ENCODE measurements around the gene RUBCNL. TPM values are rescaled to one million over a fixed set of nuclear protein-coding genes. Genes with fewer than 3 reads are reported as not detected.

RUBCNL gene
- total RNA-seq, 1 donor from 2014 or later = 2.8 TPM

GRCh38 chr13:46311217-46311616 is 75.8 kb downstream of the RUBCNL start:
- Mint-ChIP-seq H3K9me3 (peaks cover 25% of the 10 kb centered on the region), H3K4me3 (no peak overlapping the region), H3K27ac (no peak overlapping the region), H3K27me3 (ENCODE audit: insufficient read depth) (no peaks in the 10 kb centered on the region), H3K4me1 (ENCODE audit: low read depth) (peaks cover 25% of the 10 kb centered on the region), H3K36me3 (ENCODE audit: low read depth) (peaks cover 31% of the 10 kb centered on the region)
- intact Hi-C loops (cut with micrococcal nuclease) = no loop called here
- DNase-seq (ENCODE audit: low spot score) = no peak

DNA sequence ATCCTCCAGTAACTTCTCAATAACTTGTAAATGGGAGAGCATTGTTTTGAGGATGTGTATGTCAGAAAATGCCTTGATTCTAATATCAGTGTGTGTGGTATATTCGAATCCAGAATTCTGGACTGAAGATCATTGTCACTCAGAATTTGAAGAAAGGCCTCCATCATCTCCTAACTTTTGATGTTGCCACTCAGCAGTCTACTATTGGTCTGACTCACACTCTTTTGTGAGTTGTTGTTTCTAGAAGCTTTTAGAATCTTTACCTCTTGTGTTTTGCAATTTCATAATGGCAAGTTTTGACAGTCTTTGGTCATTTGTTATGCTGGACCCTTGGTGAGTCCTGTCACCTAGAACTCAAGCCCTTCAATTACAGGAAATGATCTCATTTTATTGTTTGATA is 77.0 kb downstream of the RUBCNL start:
- no peak for DNase-seq (ENCODE audit: low spot score)
- H3K4me1 Mint-ChIP-seq (ENCODE audit: low read depth) = peaks cover 20% of the 10 kb centered on the region
- H3K36me3 Mint-ChIP-seq (ENCODE audit: low read depth) = peaks cover 26% of the 10 kb centered on the region
- intact Hi-C loops (cut with micrococcal nuclease) = no loop called here
- H3K9me3 Mint-ChIP-seq = peaks cover 25% of the 10 kb centered on the region
- no peak overlapping the region for H3K27ac Mint-ChIP-seq
- H3K4me3 Mint-ChIP-seq = no peak overlapping the region
- H3K27me3 Mint-ChIP-seq (ENCODE audit: insufficient read depth) = no peaks in the 10 kb centered on the region

GRCh38 chr13:46307554-46307953 is 79.5 kb downstream of the RUBCNL start:
- Mint-ChIP-seq H3K27me3 (ENCODE audit: insufficient read depth) (peaks cover 3% of the 10 kb centered on the region), H3K9me3 (peaks cover 20% of the 10 kb centered on the region), H3K27ac (no peak overlapping the region), H3K4me1 (ENCODE audit: low read depth) (peaks cover 23% of the 10 kb centered on the region), H3K36me3 (ENCODE audit: low read depth) (peaks cover 16% of the 10 kb centered on the region), H3K4me3 (no peak overlapping the region)
- DNase-seq (ENCODE audit: low spot score) = no peak
- intact Hi-C loops (cut with micrococcal nuclease) = no loop called here

DNA sequence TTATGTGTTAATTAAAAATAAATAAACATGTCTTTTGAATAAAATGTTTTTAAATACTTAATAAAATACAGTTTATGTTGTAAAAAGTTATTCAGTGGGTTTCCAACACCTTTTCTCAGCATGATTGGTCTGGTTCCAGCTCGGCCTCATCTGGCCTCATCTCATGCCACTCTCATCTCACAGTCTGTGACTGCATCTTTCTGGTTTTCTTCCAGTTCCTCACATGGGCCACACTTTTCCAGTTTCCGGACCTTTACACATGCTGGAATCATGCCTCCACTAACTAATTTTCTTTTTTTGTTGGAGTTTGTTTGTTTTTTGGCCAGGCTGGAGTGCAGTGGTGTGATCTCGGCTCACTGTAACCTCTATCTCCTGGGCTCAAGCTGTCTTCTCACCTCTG is 82.5 kb downstream of the RUBCNL start:
- H3K4me1 Mint-ChIP-seq (ENCODE audit: low read depth) = peaks cover 14% of the 10 kb centered on the region
- peaks cover 29% of the 10 kb centered on the region for H3K9me3 Mint-ChIP-seq
- no peak overlapping the region for H3K27ac Mint-ChIP-seq
- H3K27me3 Mint-ChIP-seq (ENCODE audit: insufficient read depth) = peaks cover 3% of the 10 kb centered on the region
- no peak for DNase-seq (ENCODE audit: low spot score)
- intact Hi-C loops (cut with micrococcal nuclease) = loop anchor here (1.0 kb wide), 1 partner anchor 9 kb away; no protein-coding TSS in a partner anchor
- peaks cover 8% of the 10 kb centered on the region for H3K36me3 Mint-ChIP-seq (ENCODE audit: low read depth)
- no peak overlapping the region for H3K4me3 Mint-ChIP-seq

DNA sequence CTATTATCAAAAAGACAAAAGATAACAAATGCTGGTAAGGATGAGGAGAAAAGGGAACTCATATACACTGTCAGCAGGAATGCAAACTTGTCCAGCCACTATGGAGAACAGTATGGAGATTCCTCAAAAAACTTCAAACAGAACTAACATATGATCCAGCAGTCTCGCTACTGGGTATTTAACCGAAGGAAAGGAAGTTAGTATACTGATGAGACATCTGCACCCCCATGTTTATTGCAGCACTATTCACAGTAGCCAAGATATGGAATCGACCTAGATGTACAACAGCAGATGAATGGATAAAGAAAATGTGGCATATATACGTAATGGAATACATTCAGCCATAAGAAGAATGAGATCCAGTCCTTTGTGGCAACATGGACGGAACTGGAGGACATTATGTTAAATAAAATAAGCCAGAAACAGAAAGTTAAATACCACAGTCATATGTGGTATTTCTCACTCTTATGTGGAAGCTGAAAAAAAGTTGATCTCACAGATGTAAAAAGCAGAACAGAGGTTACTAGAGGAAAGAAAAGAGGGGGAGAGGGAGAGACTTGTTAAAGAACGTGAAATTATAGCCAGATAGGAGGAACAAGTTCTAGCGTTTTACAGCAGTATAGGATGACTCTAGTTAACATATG is 83.2 kb downstream of the RUBCNL start:
- Mint-ChIP-seq H3K4me1 (ENCODE audit: low read depth) (peaks cover 14% of the 10 kb centered on the region), H3K27me3 (ENCODE audit: insufficient read depth) (peaks cover 3% of the 10 kb centered on the region), H3K36me3 (ENCODE audit: low read depth) (peaks cover 12% of the 10 kb centered on the region), H3K27ac (peak overlapping the region; percentile 2), H3K4me3 (peak overlapping the region; percentile 3), H3K9me3 (peaks cover 32% of the 10 kb centered on the region)
- DNase-seq (ENCODE audit: low spot score) = no peak
- intact Hi-C loops (cut with micrococcal nuclease) = loop anchor here (1.0 kb wide), 1 partner anchor 9 kb away; no protein-coding TSS in a partner anchor

GRCh38 chr13:46297361-46297811 is 89.7 kb downstream of the RUBCNL start:
- Mint-ChIP-seq H3K4me3 (no peak overlapping the region), H3K27ac (no peak overlapping the region), H3K36me3 (ENCODE audit: low read depth) (peaks cover 8% of the 10 kb centered on the region), H3K27me3 (ENCODE audit: insufficient read depth) (no peaks in the 10 kb centered on the region), H3K4me1 (ENCODE audit: low read depth) (peaks cover 37% of the 10 kb centered on the region), H3K9me3 (peaks cover 29% of the 10 kb centered on the region)
- intact Hi-C loops (cut with micrococcal nuclease) = loop anchor here (2.0 kb wide), 1 partner anchor 57 kb away; no protein-coding TSS in a partner anchor
- no peak for DNase-seq (ENCODE audit: low spot score)

DNA sequence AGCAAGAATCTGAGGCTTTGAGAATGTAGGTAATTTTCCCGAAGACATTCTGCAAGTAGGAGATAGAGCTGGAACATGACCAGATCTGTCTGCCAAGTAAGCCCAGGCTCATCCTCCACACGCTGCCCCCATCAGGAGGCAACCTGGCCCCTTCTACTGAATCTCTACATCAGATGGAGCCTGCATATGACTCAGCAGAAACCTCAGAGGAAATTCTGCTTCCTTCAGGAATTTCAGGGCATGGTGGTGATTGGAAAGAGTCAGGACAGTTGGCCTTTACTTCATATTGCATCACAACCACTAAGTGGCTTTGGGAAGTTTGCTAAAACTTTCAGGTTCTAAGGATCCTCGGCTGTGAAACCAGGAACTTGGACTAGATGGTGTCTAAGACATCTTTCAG is 90.1 kb downstream of the RUBCNL start:
- Mint-ChIP-seq H3K4me1 (ENCODE audit: low read depth) (peaks cover 37% of the 10 kb centered on the region), H3K4me3 (peak overlapping the region; percentile 17), H3K27ac (peak overlapping the region; percentile 95), H3K9me3 (peaks cover 25% of the 10 kb centered on the region), H3K27me3 (ENCODE audit: insufficient read depth) (no peaks in the 10 kb centered on the region), H3K36me3 (ENCODE audit: low read depth) (peaks cover 6% of the 10 kb centered on the region)
- DNase-seq (ENCODE audit: low spot score) = no peak
- intact Hi-C loops (cut with micrococcal nuclease) = loop anchor here (1.0 to 2.0 kb wide), 2 partner anchors 24 to 58 kb away; no protein-coding TSS in a partner anchor

- H3K27ac Mint-ChIP-seq = peak overlapping the region; percentile 95
- H3K4me3 Mint-ChIP-seq = peak overlapping the region; percentile 66
- peaks cover 22% of the 10 kb centered on the region for H3K9me3 Mint-ChIP-seq
- H3K4me1 Mint-ChIP-seq (ENCODE audit: low read depth) = peaks cover 42% of the 10 kb centered on the region
- peaks cover 5% of the 10 kb centered on the region for H3K36me3 Mint-ChIP-seq (ENCODE audit: low read depth)
- no peak for DNase-seq (ENCODE audit: low spot score)
- no peaks in the 10 kb centered on the region for H3K27me3 Mint-ChIP-seq (ENCODE audit: insufficient read depth)
- intact Hi-C loops (cut with micrococcal nuclease) = loop anchor here (1.0 to 2.0 kb wide), 2 partner anchors 25 to 59 kb away; no protein-coding TSS in a partner anchor
Measured at GRCh38 chr13:46296115-46296822, 90.8 kb downstream of the RUBCNL start.

- H3K36me3 Mint-ChIP-seq (ENCODE audit: low read depth) = peaks cover 5% of the 10 kb centered on the region
- H3K4me1 Mint-ChIP-seq (ENCODE audit: low read depth) = peaks cover 46% of the 10 kb centered on the region
- H3K9me3 Mint-ChIP-seq = peaks cover 17% of the 10 kb centered on the region
- peak overlapping the region; percentile 95 for H3K27ac Mint-ChIP-seq
- intact Hi-C loops (cut with micrococcal nuclease) = loop anchor here (1.0 to 2.0 kb wide), 3 partner anchors 9 to 59 kb away; no protein-coding TSS in a partner anchor
- H3K27me3 Mint-ChIP-seq (ENCODE audit: insufficient read depth) = no peaks in the 10 kb centered on the region
- DNase-seq (ENCODE audit: low spot score) = peak; percentile 48
- peak overlapping the region; percentile 66 for H3K4me3 Mint-ChIP-seq
Measured at GRCh38 chr13:46295491-46296114, 91.4 kb downstream of the RUBCNL start.

- H3K27me3 Mint-ChIP-seq (ENCODE audit: insufficient read depth) = peaks cover 5% of the 10 kb centered on the region
- peaks cover 55% of the 10 kb centered on the region for H3K4me1 Mint-ChIP-seq (ENCODE audit: low read depth)
- DNase-seq (ENCODE audit: low spot score) = no peak
- no peaks in the 10 kb centered on the region for H3K9me3 Mint-ChIP-seq
- H3K4me3 Mint-ChIP-seq = no peak overlapping the region
- H3K27ac Mint-ChIP-seq = no peak overlapping the region
- intact Hi-C loops (cut with micrococcal nuclease) = no loop called here
- no peaks in the 10 kb centered on the region for H3K36me3 Mint-ChIP-seq (ENCODE audit: low read depth)
Measured at GRCh38 chr13:46293436-46293835, 93.6 kb downstream of the RUBCNL start.
